Nephron (organoid): ENCODE results near the gene CNOT6.
A peak's percentile ranks its signal among the peaks of the same experiment; 100 is the strongest.

Experiments used
- H3K27ac Mint-ChIP-seq, 3 experiments: 2 replicates each; pipeline ENCODE4 v1.8.0; 2020; ENCODE audit warnings: mixed read lengths in 3 of 3, mild to moderate bottlenecking in 2 of 3, moderate library complexity in 1 of 3
- H3K27me3 Mint-ChIP-seq: 2 replicates; pipeline ENCODE4 v1.8.0; 2021; ENCODE audit warnings: low read depth, mild to moderate bottlenecking, moderate library complexity, mixed read lengths
- H3K36me3 Mint-ChIP-seq: 2 replicates; pipeline ENCODE4 v1.8.0; 2020; ENCODE audit warnings: low read depth, mixed read lengths
- H3K4me1 Mint-ChIP-seq: 2 replicates; pipeline ENCODE4 v1.8.0; 2020; ENCODE audit warnings: mixed read lengths
- H3K4me3 Mint-ChIP-seq, 3 experiments: 2 replicates each; pipeline ENCODE4 v1.8.0; 2020; ENCODE audit warnings: mild to moderate bottlenecking in 3 of 3, mixed read lengths in 3 of 3, moderate library complexity in 2 of 3
- H3K9me3 Mint-ChIP-seq: 2 replicates; pipeline ENCODE4 v1.8.0; 2020; ENCODE audit warnings: mixed read lengths
- TF ChIP-seq, protein P1 (sequence below), 3 experiments: fragments of 200-600 bp; sonication (generic); IDR thresholded peaks; one replicate each; pipeline ENCODE4 v1.5.0; 2021; ENCODE audit warnings: antibody characterized with exemption in 3 of 3; ENCODE audit not compliant: unreplicated experiment in 3 of 3

The CNOT6 gene

DNA sequence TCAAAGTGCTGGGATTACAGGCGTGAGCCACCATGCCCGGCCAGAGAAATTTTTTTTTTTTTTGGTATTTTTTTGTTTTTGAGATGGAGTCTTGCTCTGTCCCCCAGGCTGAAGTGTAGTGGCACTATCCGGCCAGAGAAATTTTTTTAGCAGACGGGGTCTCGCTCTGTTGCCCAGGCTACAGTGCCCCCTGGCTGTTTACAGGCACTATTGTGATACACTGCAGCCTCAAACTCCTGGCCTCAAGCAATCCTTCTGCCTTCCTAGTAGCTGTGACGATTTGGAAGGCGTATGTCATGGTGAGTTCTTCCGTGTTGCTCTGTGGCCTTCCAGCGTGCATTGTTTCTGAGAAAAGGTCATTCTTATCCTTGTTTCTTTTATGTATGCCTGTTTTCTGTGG is 47.5 kb downstream of the CNOT6 start:
- Mint-ChIP-seq H3K27ac (no peak overlapping the region), H3K27me3 (no peaks in the 10 kb centered on the region), H3K36me3 (peaks cover 77% of the 10 kb centered on the region), H3K4me1 (no peaks in the 10 kb centered on the region), H3K9me3 (peaks cover 5% of the 10 kb centered on the region), H3K4me3 (no peak overlapping the region)
- TF ChIP-seq, protein P1, sequence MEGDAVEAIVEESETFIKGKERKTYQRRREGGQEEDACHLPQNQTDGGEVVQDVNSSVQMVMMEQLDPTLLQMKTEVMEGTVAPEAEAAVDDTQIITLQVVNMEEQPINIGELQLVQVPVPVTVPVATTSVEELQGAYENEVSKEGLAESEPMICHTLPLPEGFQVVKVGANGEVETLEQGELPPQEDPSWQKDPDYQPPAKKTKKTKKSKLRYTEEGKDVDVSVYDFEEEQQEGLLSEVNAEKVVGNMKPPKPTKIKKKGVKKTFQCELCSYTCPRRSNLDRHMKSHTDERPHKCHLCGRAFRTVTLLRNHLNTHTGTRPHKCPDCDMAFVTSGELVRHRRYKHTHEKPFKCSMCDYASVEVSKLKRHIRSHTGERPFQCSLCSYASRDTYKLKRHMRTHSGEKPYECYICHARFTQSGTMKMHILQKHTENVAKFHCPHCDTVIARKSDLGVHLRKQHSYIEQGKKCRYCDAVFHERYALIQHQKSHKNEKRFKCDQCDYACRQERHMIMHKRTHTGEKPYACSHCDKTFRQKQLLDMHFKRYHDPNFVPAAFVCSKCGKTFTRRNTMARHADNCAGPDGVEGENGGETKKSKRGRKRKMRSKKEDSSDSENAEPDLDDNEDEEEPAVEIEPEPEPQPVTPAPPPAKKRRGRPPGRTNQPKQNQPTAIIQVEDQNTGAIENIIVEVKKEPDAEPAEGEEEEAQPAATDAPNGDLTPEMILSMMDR (IDR thresholded peaks at IDR 0.05; ENCODE audit: unreplicated experiment in 3 of 3) = no peak

DNA sequence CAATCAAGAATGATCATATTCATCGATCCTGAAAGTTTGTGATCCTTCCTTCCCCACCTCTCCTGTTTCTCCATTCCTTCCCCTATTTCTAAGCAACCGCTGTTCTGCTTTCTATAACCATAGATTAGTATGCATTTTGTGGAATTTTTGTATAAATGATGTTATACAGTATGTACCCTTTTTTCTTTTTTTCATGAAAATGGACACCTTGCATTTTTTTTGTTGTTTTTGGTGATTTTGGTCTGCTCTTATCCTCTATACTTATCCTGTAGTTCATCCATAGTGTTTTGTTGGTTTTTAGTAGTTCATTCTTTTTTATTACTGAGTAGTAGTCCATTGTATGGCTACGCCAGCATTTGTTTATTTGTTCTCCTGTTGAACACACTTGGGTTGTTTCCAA is 51.1 kb downstream of the CNOT6 start:
- no peaks in the 10 kb centered on the region for H3K27me3 Mint-ChIP-seq
- no peak overlapping the region for H3K4me3 Mint-ChIP-seq
- H3K36me3 Mint-ChIP-seq = peaks cover 72% of the 10 kb centered on the region
- H3K9me3 Mint-ChIP-seq = peaks cover 2% of the 10 kb centered on the region
- no peaks in the 10 kb centered on the region for H3K4me1 Mint-ChIP-seq
- TF ChIP-seq, protein P1 (IDR thresholded peaks at IDR 0.05; ENCODE audit: unreplicated experiment in 3 of 3) = no peak
- H3K27ac Mint-ChIP-seq = no peak overlapping the region

DNA sequence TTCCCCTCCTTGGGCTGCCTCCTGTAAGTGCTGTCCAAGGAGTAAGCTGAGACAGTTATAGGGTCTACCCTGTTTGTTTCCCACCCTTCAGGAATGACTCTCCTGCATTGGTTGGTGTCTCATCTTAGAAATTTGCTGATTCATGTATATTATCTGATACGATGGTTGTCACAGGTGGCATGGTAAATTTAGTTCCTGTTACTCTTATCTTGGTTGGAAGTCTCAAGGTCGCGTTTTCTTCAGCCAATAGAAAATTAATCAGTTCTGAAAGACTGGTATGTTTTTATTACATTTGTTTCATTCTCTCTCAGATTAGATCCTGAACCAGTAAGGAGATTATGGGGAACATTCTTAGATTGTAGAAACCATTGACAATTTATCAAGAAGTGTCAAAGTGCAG is 54.4 kb downstream of the CNOT6 start:
- no peak overlapping the region for H3K27ac Mint-ChIP-seq
- no peak overlapping the region for H3K4me3 Mint-ChIP-seq
- H3K27me3 Mint-ChIP-seq = no peaks in the 10 kb centered on the region
- H3K9me3 Mint-ChIP-seq = no peaks in the 10 kb centered on the region
- peaks cover 76% of the 10 kb centered on the region for H3K36me3 Mint-ChIP-seq
- TF ChIP-seq, protein P1 (IDR thresholded peaks at IDR 0.05; ENCODE audit: unreplicated experiment in 3 of 3) = no peak
- H3K4me1 Mint-ChIP-seq = no peaks in the 10 kb centered on the region

DNA sequence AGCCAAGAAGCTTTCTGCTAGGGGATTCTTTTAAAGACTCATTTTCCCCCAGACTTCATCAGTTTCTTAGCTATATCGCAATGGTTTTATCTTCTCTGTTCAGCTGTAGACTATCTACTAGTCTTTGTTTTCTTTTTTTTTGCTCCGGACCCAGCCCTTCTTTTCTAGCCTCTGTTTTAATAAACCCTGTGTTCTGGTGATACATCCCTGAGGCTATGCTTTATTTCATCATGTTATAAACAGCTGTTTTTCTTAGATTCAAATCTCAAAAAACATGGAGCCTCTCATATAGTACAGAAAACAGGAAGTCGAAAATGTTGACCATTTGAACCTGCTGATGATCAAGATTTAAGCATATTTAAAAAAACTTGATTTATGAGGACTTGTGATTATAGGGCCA is 59.4 kb downstream of the CNOT6 start:
- no peaks in the 10 kb centered on the region for H3K9me3 Mint-ChIP-seq
- H3K36me3 Mint-ChIP-seq = peaks cover 83% of the 10 kb centered on the region
- H3K27ac Mint-ChIP-seq = peak overlapping the region in 1 of 3 experiments; percentile 16
- no peak overlapping the region for H3K4me3 Mint-ChIP-seq
- no peaks in the 10 kb centered on the region for H3K4me1 Mint-ChIP-seq
- no peaks in the 10 kb centered on the region for H3K27me3 Mint-ChIP-seq
- TF ChIP-seq, protein P1 (IDR thresholded peaks at IDR 0.05; ENCODE audit: unreplicated experiment in 3 of 3) = no peak

DNA sequence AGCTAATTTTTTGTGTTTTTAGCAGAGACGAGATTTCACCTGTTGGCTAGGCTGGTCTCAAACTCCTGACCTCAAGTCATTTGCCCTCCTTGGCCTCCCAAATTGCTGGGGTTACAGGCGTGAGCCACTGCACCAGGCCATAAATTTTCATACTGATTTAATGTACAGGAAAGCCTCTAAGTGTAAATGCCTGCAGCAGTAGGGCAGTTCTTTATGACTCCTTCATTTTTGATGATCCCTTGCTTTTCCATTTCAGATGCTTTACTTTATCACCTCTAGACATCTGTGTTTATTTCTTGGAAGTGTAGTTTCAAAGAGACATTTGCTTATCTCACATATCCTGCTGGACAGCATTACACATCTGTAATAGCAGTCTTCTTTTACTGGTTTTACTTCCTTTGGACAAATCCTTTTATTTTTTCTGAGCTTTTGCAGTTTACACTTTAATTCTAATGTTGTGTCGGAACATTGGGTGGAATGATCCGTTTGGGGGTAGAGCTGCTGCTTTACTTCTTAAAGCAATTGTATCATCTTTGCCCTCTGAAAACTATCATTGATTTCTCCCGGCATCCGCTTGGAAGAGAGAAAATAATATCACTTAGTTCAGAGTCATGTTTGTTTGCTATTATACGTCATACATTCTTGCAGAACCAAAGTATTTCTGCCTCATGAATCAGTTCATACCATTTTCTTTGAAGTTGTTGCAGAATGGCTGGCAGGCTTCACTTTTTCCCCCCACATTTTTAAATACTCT is 61.2 kb downstream of the CNOT6 start:
- Mint-ChIP-seq H3K9me3 (no peaks in the 10 kb centered on the region), H3K27ac (peak overlapping the region in 1 of 3 experiments; percentile 31), H3K4me3 (no peak overlapping the region), H3K36me3 (peaks cover 84% of the 10 kb centered on the region), H3K4me1 (no peaks in the 10 kb centered on the region), H3K27me3 (no peaks in the 10 kb centered on the region)
- TF ChIP-seq, protein P1 (IDR thresholded peaks at IDR 0.05; ENCODE audit: unreplicated experiment in 3 of 3) = no peak

DNA sequence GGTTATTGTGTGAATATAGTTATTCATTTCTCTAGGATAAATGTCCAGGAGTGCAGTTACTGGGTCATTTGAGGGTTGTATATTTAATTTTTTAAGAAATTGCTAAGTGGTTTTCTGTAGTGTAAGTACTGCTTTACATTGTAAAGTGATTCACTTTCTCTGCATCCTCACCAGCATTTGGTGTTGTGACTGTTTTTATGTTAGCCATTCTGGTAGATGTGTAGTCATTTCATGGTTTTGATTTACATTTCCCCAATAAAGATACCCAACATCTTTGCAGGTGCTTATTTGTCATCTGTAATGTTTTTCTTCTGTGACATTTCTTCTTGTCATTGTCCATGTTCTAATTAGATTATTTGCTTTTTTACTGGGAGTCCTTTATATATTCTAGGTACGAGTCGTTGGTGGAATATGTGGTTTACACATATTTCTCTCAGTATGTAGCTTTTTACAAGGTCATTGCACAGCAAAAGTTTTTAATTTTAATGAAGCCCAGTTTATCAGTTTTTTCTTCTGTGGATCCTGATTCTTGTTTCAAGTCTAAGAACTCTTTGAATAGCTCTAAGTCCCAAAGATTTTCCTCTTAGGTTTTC is 63.1 kb downstream of the CNOT6 start:
- Mint-ChIP-seq H3K36me3 (peaks cover 87% of the 10 kb centered on the region), H3K27me3 (no peaks in the 10 kb centered on the region), H3K9me3 (no peaks in the 10 kb centered on the region), H3K4me1 (no peaks in the 10 kb centered on the region), H3K27ac (no peak overlapping the region), H3K4me3 (no peak overlapping the region)
- TF ChIP-seq, protein P1 (IDR thresholded peaks at IDR 0.05; ENCODE audit: unreplicated experiment in 3 of 3) = no peak
